HEK293 (cell line): ENCODE measurements around the gene HS6ST3.

ENCODE experiments used
- SETDB1 ChIP-seq: IDR thresholded peaks from one replicate; pipeline ENCODE4 v1.6.1; 2017; ENCODE audit warnings: mild to moderate bottlenecking, low read length, moderate library complexity, mixed read lengths; ENCODE audit not compliant: insufficient read length
- ZBTB7A ChIP-seq: fragments of 450-650 bp; formaldehyde crosslinking; IDR thresholded peaks from 2 replicates; pipeline ENCODE4 v1.5.1; 2016; ENCODE audit warnings: low read depth, missing biosample characterization, missing genetic modification characterization
- ZNF114 ChIP-seq: fragments of 450-650 bp; formaldehyde crosslinking; IDR thresholded peaks from 2 replicates; pipeline ENCODE4 v1.5.0; 2017; ENCODE audit warnings: missing biosample characterization, missing genetic modification characterization
- ZNF169 ChIP-seq: fragments of 450-650 bp; formaldehyde crosslinking; IDR thresholded peaks from 2 replicates; pipeline ENCODE4 v1.5.1; 2016; ENCODE audit warnings: missing biosample characterization, missing genetic modification characterization
- ZNF174 ChIP-seq: fragments of 450-650 bp; formaldehyde crosslinking; IDR thresholded peaks from 2 replicates; pipeline ENCODE4 v1.5.0; 2017; ENCODE audit warnings: missing biosample characterization, mild to moderate bottlenecking, missing genetic modification characterization
- ZNF19 ChIP-seq: fragments of 450-650 bp; formaldehyde crosslinking; IDR thresholded peaks from 2 replicates; pipeline ENCODE4; 2016; ENCODE audit warnings: missing biosample characterization, missing genetic modification characterization, low read depth
- ZNF354C ChIP-seq: fragments of 450-650 bp; formaldehyde crosslinking; IDR thresholded peaks from 2 replicates; pipeline ENCODE4 v1.5.1; 2016; ENCODE audit warnings: missing biosample characterization, missing genetic modification characterization, low read depth, borderline replicate concordance
- ZNF362 ChIP-seq: fragments of 450-650 bp; formaldehyde crosslinking; IDR thresholded peaks from 2 replicates; pipeline ENCODE4 v1.5.1; 2016; ENCODE audit warnings: missing biosample characterization, missing genetic modification characterization
- ZNF473 ChIP-seq: fragments of 450-650 bp; formaldehyde crosslinking; IDR thresholded peaks from 2 replicates; pipeline ENCODE4 v1.5.1; 2017; ENCODE audit warnings: missing biosample characterization, missing genetic modification characterization
- ZNF600 ChIP-seq: fragments of 450-650 bp; formaldehyde crosslinking; IDR thresholded peaks from 2 replicates; pipeline ENCODE4 v1.5.1; 2016; ENCODE audit warnings: missing biosample characterization, missing genetic modification characterization
- ZSCAN30 ChIP-seq: fragments of 450-650 bp; IDR thresholded peaks from 2 replicates; pipeline ENCODE4 v1.5.1; 2018; ENCODE audit warnings: missing biosample characterization, mild to moderate bottlenecking, missing genetic modification characterization, moderate library complexity
- TF ChIP-seq, protein P1 (sequence below): fragments of 450-650 bp; formaldehyde crosslinking; conservative IDR thresholded peaks from 2 replicates; pipeline ENCODE4 v1.5.1; 2016; ENCODE audit warnings: low read depth, missing biosample characterization, missing genetic modification characterization
- TF ChIP-seq, protein P2 (sequence below): fragments of 450-650 bp; formaldehyde crosslinking; IDR thresholded peaks from 2 replicates; pipeline ENCODE4 v1.5.1; 2016; ENCODE audit warnings: missing biosample characterization, missing genetic modification characterization
- TF ChIP-seq, protein P3 (sequence below): fragments of 450-650 bp; formaldehyde crosslinking; IDR thresholded peaks from 2 replicates; pipeline ENCODE4 v1.5.1; 2016; ENCODE audit warnings: missing biosample characterization, missing genetic modification characterization

GRCh38 chr13:96093296-96094006 is 3.5 kb downstream of the HS6ST3 start:
- TF ChIP-seq, protein P1, sequence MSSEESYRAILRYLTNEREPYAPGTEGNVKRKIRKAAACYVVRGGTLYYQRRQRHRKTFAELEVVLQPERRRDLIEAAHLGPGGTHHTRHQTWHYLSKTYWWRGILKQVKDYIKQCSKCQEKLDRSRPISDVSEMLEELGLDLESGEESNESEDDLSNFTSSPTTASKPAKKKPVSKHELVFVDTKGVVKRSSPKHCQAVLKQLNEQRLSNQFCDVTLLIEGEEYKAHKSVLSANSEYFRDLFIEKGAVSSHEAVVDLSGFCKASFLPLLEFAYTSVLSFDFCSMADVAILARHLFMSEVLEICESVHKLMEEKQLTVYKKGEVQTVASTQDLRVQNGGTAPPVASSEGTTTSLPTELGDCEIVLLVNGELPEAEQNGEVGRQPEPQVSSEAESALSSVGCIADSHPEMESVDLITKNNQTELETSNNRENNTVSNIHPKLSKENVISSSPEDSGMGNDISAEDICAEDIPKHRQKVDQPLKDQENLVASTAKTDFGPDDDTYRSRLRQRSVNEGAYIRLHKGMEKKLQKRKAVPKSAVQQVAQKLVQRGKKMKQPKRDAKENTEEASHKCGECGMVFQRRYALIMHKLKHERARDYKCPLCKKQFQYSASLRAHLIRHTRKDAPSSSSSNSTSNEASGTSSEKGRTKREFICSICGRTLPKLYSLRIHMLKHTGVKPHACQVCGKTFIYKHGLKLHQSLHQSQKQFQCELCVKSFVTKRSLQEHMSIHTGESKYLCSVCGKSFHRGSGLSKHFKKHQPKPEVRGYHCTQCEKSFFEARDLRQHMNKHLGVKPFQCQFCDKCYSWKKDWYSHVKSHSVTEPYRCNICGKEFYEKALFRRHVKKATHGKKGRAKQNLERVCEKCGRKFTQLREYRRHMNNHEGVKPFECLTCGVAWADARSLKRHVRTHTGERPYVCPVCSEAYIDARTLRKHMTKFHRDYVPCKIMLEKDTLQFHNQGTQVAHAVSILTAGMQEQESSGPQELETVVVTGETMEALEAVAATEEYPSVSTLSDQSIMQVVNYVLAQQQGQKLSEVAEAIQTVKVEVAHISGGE (tag by site-specific recombination): no peak
- TF ChIP-seq ZNF473 (no peak), ZNF114 (tag by site-specific recombination) (no peak), ZNF169 (tag by site-specific recombination) (no peak), ZNF19 (tag by site-specific recombination) (no peak), ZBTB7A (tag by site-specific recombination) (no peak), ZNF362 (no peak), ZNF600 (no peak), ZNF354C (tag by site-specific recombination) (no peak), ZNF174 (tag by site-specific recombination) (no peak), ZSCAN30 (no peak), SETDB1 (no peak)
- TF ChIP-seq, protein P2, sequence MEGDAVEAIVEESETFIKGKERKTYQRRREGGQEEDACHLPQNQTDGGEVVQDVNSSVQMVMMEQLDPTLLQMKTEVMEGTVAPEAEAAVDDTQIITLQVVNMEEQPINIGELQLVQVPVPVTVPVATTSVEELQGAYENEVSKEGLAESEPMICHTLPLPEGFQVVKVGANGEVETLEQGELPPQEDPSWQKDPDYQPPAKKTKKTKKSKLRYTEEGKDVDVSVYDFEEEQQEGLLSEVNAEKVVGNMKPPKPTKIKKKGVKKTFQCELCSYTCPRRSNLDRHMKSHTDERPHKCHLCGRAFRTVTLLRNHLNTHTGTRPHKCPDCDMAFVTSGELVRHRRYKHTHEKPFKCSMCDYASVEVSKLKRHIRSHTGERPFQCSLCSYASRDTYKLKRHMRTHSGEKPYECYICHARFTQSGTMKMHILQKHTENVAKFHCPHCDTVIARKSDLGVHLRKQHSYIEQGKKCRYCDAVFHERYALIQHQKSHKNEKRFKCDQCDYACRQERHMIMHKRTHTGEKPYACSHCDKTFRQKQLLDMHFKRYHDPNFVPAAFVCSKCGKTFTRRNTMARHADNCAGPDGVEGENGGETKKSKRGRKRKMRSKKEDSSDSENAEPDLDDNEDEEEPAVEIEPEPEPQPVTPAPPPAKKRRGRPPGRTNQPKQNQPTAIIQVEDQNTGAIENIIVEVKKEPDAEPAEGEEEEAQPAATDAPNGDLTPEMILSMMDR: no peak
- TF ChIP-seq, protein P3, sequence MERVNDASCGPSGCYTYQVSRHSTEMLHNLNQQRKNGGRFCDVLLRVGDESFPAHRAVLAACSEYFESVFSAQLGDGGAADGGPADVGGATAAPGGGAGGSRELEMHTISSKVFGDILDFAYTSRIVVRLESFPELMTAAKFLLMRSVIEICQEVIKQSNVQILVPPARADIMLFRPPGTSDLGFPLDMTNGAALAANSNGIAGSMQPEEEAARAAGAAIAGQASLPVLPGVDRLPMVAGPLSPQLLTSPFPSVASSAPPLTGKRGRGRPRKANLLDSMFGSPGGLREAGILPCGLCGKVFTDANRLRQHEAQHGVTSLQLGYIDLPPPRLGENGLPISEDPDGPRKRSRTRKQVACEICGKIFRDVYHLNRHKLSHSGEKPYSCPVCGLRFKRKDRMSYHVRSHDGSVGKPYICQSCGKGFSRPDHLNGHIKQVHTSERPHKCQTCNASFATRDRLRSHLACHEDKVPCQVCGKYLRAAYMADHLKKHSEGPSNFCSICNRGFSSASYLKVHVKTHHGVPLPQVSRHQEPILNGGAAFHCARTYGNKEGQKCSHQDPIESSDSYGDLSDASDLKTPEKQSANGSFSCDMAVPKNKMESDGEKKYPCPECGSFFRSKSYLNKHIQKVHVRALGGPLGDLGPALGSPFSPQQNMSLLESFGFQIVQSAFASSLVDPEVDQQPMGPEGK (tag by site-specific recombination): no peak
